GM19455 (cell line): ENCODE measurements around the gene VPS8.

ENCODE experiments used
- ATAC-seq: cut with Tn5 transposase; IDR thresholded peaks from one replicate; pipeline ENCODE4 v1.9.1; 2021; ENCODE audit not compliant: unreplicated experiment

Gene VPS8

DNA sequence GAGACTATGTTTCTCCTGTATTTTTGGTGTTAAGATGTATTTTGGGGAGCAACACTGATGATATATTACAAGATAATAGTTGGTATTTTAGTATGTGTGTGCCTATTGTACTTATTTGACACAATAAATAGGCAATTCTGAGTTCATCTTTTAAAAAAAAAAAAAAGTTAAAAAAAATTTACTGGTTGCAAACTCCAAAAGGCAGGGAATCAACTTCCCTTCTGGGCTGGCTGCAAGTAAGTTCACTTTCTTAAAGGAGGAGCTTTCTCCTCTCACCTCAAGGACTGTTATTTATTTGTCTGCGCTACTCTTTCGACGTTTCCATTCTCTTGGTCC lies 335 bp upstream of the VPS8 start:
- ATAC-seq: no peak

DNA sequence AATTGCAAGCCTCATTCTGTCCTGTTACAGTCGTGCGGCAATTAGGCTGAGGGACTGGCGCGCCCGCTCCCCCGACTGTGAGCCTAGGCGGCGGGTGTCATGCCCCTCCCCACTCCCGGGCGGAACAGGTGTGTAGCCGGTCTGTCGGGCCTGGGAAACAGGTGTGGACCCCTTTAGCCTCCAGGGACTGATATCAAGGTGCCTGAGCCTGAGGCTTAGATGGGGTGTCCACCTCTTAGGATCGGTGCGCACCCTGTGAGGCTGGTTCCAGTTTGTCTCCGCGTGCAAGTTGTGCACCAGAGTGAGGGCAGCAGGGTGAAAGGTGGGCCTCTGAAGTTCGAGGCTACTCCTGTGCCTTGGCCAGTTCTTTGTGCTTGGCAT lies 686 bp downstream of the VPS8 start:
- ATAC-seq: no peak

DNA sequence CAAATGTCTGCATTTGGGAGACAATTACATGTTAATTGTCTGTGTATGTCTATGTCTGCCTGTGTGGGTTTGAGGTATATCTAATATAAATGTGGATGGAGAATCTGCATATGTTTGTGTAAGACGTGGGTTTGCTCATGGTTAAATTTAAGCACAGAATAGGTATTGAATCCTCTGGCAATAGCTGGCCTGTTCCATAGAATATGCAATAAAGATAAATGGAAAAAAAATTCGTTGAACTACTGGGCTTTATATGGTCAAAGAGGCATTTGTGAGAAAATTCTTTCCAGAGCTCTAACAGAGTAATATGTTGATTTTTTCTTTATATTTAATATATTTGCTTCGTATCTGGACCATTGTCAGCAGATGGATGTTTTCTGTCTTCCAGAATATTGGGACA lies 1.4 kb downstream of the VPS8 start:
- no peak for ATAC-seq

- ATAC-seq: no peak
Observed at GRCh38 chr3:184814214-184814613, 2.2 kb downstream of the VPS8 start.

DNA sequence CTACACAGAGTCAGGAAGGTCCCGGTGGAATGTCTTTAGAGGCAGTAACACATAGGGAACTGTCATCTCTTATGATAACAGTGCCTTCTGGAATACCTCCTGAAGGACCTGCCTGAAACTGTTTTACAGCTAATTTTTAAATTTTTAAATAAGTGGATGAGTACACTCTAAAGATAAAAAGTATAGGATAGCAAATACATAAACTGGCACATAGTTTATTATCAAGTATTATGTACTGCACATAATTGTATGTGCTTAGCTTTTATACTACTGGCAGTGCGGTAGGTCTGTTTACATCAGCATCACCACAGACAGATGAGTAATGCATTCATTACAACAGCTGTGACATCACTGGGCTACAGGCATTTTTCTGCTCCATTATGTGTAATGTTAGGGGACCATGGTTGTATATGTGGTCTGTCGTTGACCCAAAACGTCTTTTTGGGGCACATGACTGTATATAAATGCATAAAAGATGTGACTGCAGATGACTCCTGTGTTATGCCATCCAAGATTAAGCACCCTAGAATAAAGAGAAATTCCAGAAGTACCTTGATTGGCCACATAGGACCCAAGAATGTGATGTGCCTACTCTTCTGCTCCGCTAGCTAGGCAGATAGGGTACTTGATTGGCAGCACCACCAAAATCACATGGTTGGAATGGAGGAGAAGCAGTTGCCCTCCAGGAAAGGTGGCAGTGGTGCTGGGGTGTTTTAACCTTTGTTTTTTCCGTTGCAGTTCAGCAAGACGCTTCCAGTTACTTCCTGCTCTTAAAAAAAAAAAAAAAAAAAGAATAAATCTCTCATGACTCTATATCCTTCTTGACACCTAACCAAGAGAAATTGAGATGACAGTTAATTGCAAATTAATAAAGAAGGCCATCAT lies 3.3 kb downstream of the VPS8 start:
- no peak for ATAC-seq

GRCh38 chr3:184816614-184817013 lies 4.6 kb downstream of the VPS8 start:
- no peak for ATAC-seq

DNA sequence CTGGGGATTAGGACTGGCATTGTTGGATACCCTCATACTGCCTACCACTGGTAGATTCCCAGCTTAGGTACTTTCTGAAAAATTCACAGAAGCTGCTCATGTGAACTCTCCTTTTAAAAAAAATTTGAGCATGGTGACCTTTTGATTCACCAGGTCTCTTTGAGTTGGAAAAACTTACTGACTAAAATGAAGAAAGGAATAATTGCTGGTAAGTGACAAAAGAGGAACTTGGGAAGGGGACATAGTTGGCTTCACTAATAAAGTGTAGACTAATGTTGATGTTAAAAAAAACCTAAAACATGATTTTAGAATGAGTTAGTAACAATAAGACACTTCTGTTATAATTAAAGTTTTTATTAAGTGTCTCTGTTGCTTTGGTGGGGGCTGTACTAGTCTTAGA lies 8.6 kb downstream of the VPS8 start:
- no peak for ATAC-seq

GRCh38 chr3:184821034-184821433 lies 9.1 kb downstream of the VPS8 start:
- ATAC-seq: no peak

- no peak for ATAC-seq
Observed at GRCh38 chr3:184822081-184822480, 10.1 kb downstream of the VPS8 start.

DNA sequence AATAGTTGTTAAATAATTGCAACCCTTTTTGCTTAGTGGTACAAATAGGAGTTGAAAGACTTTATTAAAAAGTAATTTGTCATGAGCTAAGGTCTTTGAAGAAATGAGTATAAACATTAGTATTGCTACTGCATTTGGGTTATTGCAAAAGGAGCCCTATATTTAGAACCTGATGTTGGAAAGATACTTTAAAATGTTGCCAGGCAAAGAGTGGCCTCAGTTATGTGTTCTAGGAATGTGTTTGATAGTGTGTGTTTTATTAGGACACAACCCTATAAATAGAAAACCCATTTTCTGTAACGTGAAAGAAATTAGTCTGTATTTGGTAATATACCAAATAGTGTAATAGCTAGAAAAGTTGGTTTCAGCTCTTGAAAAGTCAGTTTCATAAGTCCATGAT lies 10.7 kb downstream of the VPS8 start:
- no peak for ATAC-seq

GRCh38 chr3:184823990-184824389 lies 12.0 kb downstream of the VPS8 start:
- no peak for ATAC-seq

DNA sequence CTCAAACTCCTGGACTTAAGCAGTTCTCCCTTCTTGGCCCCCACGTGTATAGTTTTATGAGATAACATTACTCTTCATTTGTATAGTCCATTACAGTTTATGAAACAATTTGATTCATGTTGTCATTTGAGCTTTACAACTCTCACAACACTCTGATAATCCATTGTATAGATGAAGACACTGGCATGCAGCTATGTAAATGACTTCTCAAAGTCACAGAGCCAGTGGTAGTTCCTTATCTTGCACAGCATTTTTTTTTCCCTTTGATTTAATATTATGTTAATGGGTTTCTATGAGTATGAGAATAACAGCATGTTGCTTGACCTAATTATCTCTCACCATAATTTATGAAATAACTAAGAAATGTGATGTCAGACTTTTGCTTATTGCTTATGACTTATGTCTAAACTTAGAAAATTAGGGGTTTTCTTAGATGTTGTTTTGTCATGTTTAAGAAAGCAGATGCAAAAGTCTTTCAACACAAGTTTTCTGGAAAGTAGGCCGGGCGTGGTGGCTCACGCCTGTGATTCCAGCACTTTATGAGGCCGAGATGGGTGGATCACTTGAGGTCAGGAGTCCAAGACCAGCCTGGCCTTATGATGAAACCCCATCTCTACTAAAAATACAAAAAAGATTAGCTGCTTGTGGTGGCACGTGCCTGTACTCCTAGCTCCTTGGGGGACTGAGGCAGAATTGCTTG lies 13.3 kb downstream of the VPS8 start:
- ATAC-seq: no peak

DNA sequence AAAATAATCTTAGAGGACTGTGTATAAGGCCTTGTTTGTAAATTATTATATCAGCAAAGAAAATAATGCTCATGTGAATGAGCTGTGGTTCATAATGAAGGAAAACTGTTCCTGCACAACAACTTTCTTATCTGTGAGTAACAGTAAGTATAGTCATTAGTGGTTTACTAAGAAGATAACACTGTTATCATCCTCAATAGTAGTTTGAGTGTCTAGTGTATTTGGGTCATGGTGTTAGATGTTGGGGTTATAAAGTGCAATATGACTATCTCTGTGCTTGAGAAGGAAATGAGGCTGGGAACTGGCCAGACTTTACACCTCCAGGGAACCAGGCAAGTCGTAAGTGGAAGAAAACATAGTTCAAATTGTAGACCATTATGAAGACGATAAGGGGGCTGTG lies 15.6 kb downstream of the VPS8 start:
- ATAC-seq: no peak

DNA sequence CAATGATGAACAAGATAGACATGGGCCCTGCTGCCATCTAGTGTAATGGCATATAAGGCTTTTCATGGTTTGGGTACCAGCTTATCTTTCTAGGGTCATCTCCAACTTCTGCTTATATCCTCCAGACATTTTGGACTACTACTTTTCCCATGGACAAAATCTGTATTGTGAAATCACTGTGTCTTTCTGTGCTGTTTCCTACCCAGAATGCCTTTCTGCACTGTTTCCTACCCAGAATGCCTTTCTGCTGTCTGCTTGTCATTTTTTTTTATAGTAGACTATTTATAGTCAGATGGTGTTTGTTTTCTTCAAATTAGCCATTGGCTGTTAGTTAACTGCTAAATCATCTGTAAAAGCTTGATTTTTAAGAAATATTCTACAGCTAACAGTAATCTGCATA lies 20.1 kb downstream of the VPS8 start:
- no peak for ATAC-seq

- ATAC-seq: no peak
Observed at GRCh38 chr3:184832903-184833302, 20.9 kb downstream of the VPS8 start.

GRCh38 chr3:184836090-184836822 lies 24.3 kb downstream of the VPS8 start:
- ATAC-seq: no peak

DNA sequence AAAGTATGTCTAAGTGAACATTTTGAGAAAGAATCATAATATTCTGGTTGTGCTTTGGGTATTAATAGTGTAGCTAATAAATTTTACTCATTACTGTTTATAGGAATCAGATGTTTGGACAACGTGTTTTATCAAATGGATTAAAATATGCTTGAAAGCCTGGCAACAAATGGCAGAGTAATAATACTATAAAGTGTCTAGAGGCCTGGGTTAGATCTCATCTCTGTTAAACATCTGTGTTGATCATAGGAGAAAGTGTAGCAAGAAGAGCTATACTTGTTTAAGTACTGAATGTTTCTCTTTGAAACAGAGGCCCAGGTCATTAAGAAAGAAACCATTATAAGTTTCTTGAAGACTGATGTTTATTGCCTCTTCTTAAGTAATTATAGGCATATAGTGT lies 30.5 kb downstream of the VPS8 start:
- ATAC-seq: no peak

DNA sequence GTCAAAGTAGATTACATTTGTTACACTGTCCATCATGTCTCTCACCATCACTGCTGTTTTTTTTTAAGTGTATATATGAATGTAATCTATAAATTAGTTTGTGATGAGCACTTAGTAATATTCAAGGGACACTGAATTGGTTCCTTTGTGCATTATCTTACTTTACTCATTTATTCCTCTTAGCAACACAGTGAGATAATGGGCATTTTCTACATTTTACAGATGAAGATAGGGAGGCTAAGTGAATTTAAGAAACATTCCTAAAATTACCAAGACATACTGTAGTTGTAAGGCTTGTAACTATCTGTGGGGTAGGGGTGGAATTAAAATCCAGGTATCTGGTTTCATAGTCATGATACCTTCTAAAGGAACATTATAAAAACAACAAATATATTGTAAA lies 33.9 kb downstream of the VPS8 start:
- no peak for ATAC-seq

DNA sequence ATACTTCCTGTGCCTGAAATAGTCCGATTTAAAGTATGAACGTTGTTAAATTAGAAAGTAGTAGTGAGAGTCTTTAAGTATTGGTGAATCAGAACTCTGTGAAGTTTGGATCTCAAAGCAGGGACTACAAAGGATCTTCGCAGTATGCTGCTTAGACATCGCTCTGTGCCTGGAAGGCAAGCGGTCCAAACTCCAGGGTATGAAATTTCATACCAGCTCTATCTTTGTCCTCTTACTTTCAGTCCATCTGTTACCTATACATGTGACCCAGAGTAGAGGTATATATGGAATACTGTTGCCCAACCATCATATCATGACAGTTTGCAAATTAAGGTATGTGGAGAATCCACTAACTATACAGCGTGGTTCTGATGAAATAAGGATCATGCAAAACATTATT lies 34.5 kb downstream of the VPS8 start:
- ATAC-seq: no peak

GRCh38 chr3:184848934-184849333 lies 37.0 kb downstream of the VPS8 start:
- no peak for ATAC-seq

GRCh38 chr3:184850201-184850600 lies 38.2 kb downstream of the VPS8 start:
- no peak for ATAC-seq

GRCh38 chr3:184857099-184857498 lies 45.1 kb downstream of the VPS8 start:
- ATAC-seq: no peak
